AG04450 (cell line): ENCODE data around the gene KLF17. TPM values are rescaled to one million over a fixed set of nuclear protein-coding genes. Genes with fewer than 3 reads are reported as not detected.

Experiments
- CTCF ChIA-PET: fragments of 300-600, 350-600 bp; formaldehyde crosslinking; extraction: SDS; loops from one replicate; lab custom pipeline; 2022; ENCODE audit warnings: antibody characterized with exemption, inconsistent platforms; lab: Charles Lee
- POLR2A ChIA-PET: fragments of 350-600 bp; formaldehyde crosslinking; extraction: SDS; loops from one replicate; lab custom pipeline; 2021; ENCODE audit warnings: antibody characterized with exemption, inconsistent platforms; lab: Yijun Ruan, JAX
- DNase-seq: peaks from one replicate; pipeline ENCODE4 v3.0.0-alpha.2; 2011; ENCODE audit warnings: low read depth, low spot score
- H3K27ac ChIP-seq: one replicate; pipeline ENCODE4 v1.5.1; 2012; ENCODE audit warnings: low read depth, low read length, control low read depth
- H3K27me3 ChIP-seq: one replicate; pipeline ENCODE4 v1.6.0; 2012; ENCODE audit warnings: low read length; ENCODE audit not compliant: control insufficient read depth, insufficient read depth
- H3K4me3 ChIP-seq: 2 replicates; pipeline ENCODE4 v1.5.1; 2011; ENCODE audit warnings: mild to moderate bottlenecking, low read depth, low read length, control low read depth
- H3K9me3 ChIP-seq: 2 replicates; pipeline ENCODE4 v1.5.1; 2012; ENCODE audit warnings: low read length; ENCODE audit not compliant: control insufficient read depth, insufficient read depth
- CTCF ChIP-seq: IDR thresholded peaks from 2 replicates; pipeline ENCODE4 v1.5.1; 2011; ENCODE audit warnings: low read depth, low read length, control low read depth, inconsistent platforms
- polyA plus RNA-seq: library from polyadenylated mRNA; depleted of rRNA; stranded (reverse); fragments of >200 nt; gene quantifications from 2 replicates; pipeline ENCODE4 v1.2.3, GENCODE V29; 2011

Gene KLF17
- polyA plus RNA-seq, 1 experiment = 0.21 TPM

- Histone ChIP-seq H3K4me3 (no peak overlapping the region), H3K27ac (no peak overlapping the region), H3K27me3 (peaks cover 14% of the 10 kb centered on the region), H3K9me3 (no peaks in the 10 kb centered on the region)
- TF ChIP-seq CTCF = no peak
- ChIA-PET POLR2A (no interaction called here), CTCF (no interaction called here)
- DNase-seq = no peak
These were observed 35.4 kb downstream of the KLF17 start for GRCh38 chr1:44154049-44154448.

GRCh38 chr1:44157903-44158302 is 39.3 kb downstream of the KLF17 start:
- H3K4me3 ChIP-seq = no peak overlapping the region
- no peak for TF ChIP-seq CTCF
- H3K27me3 ChIP-seq = no peaks in the 10 kb centered on the region
- no peaks in the 10 kb centered on the region; the same call in 1 of the 2 replicates for H3K9me3 ChIP-seq
- no peak for DNase-seq
- CTCF ChIA-PET = no interaction called here
- POLR2A ChIA-PET = no interaction called here
- no peak overlapping the region for H3K27ac ChIP-seq

GRCh38 chr1:44158871-44159270 is 40.2 kb downstream of the KLF17 start:
- Histone ChIP-seq H3K9me3 (no peaks in the 10 kb centered on the region; the same call in 1 of the 2 replicates), H3K4me3 (no peak overlapping the region), H3K27me3 (no peaks in the 10 kb centered on the region), H3K27ac (no peak overlapping the region)
- CTCF ChIA-PET = no interaction called here
- no peak for TF ChIP-seq CTCF
- POLR2A ChIA-PET = no interaction called here
- DNase-seq = no peak

GRCh38 chr1:44161546-44161945 is 42.9 kb downstream of the KLF17 start:
- Histone ChIP-seq H3K27ac (no peak overlapping the region), H3K27me3 (peaks cover 2% of the 10 kb centered on the region), H3K4me3 (no peak overlapping the region), H3K9me3 (no peaks in the 10 kb centered on the region; the same call in 1 of the 2 replicates)
- ChIA-PET CTCF (no interaction called here), POLR2A (no interaction called here)
- TF ChIP-seq CTCF = no peak
- DNase-seq = no peak

- POLR2A ChIA-PET = no interaction called here
- Histone ChIP-seq H3K27me3 (peaks cover 9% of the 10 kb centered on the region), H3K4me3 (no peak overlapping the region), H3K27ac (no peak overlapping the region), H3K9me3 (peaks cover 4% of the 10 kb centered on the region; the same call in 1 of the 2 replicates)
- TF ChIP-seq CTCF = no peak
- CTCF ChIA-PET = no interaction called here
- DNase-seq = no peak
These were observed 50.0 kb downstream of the KLF17 start for GRCh38 chr1:44168520-44169098.
